Sigmoid colon (tissue), 4 donors: ENCODE measurements around the gene ZNF407.

Experiments used
- EP300 ChIP-seq, 4 donors: sonication (generic); formaldehyde crosslinking; IDR thresholded peaks; one replicate each; pipeline ENCODE4 v1.6.1; 2017; ENCODE audit warnings: antibody characterized with exemption in 4 of 4
- POLR2A ChIP-seq, 2 donors: fragments of 450-650 bp; IDR thresholded peaks; one replicate each; pipeline ENCODE4 v1.6.1; 2016; ENCODE audit warnings: antibody characterized with exemption in 2 of 2, mild to moderate bottlenecking in 2 of 2, moderate library complexity in 2 of 2
- POLR2AphosphoS5 ChIP-seq, 4 donors: sonication (generic); formaldehyde crosslinking; IDR thresholded peaks; one replicate each; pipeline ENCODE4 v1.6.1; 2017; ENCODE audit warnings: antibody characterized with exemption in 4 of 4
- TF ChIP-seq, protein P1 (sequence below), 4 experiments: fragments of 450-650 bp in 3 of 4; fragments of 200-600 bp in 1 of 4; IDR thresholded peaks; one replicate each; pipeline ENCODE4 v1.5.1; 2016 to 2019; ENCODE audit warnings: antibody characterized with exemption in 4 of 4, mild to moderate bottlenecking in 3 of 4, moderate library complexity in 2 of 4

DNA sequence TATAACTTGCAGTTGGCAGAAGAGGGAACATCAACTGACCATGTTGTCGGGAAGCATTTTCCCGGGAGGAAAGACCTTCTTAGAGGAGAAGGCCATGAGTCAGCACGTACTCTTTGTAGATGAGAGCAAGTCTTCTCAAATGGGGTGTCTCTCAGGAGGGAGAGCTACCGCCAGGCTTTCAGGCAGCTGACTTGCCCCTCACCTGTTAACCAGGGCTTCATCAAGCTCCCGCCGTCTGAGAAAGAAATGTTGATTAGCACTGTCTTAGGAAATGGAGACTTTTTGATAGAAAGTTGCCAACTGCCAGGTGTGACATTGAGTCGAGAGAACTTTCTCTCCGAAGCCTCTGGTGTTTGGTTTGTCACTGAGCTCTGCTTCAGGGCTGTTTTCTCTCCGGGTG, 196.1 kb downstream of the ZNF407 start:
- TF ChIP-seq, protein P1, sequence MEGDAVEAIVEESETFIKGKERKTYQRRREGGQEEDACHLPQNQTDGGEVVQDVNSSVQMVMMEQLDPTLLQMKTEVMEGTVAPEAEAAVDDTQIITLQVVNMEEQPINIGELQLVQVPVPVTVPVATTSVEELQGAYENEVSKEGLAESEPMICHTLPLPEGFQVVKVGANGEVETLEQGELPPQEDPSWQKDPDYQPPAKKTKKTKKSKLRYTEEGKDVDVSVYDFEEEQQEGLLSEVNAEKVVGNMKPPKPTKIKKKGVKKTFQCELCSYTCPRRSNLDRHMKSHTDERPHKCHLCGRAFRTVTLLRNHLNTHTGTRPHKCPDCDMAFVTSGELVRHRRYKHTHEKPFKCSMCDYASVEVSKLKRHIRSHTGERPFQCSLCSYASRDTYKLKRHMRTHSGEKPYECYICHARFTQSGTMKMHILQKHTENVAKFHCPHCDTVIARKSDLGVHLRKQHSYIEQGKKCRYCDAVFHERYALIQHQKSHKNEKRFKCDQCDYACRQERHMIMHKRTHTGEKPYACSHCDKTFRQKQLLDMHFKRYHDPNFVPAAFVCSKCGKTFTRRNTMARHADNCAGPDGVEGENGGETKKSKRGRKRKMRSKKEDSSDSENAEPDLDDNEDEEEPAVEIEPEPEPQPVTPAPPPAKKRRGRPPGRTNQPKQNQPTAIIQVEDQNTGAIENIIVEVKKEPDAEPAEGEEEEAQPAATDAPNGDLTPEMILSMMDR (IDR thresholded peaks at IDR 0.05): no peak
- no peak for TF ChIP-seq POLR2AphosphoS5 (IDR thresholded peaks at IDR 0.05)
- no peak for TF ChIP-seq POLR2A (IDR thresholded peaks at IDR 0.05)
- no peak for TF ChIP-seq EP300 (IDR thresholded peaks at IDR 0.05)
